HG03135 (cell line): ENCODE data around the gene UPF3A.

Experiments used
- ATAC-seq: cut with Tn5 transposase; IDR thresholded peaks from one replicate; pipeline ENCODE4 v1.9.1; 2021; ENCODE audit warnings: mild to moderate bottlenecking, moderate library complexity; ENCODE audit not compliant: unreplicated experiment

Gene UPF3A

DNA sequence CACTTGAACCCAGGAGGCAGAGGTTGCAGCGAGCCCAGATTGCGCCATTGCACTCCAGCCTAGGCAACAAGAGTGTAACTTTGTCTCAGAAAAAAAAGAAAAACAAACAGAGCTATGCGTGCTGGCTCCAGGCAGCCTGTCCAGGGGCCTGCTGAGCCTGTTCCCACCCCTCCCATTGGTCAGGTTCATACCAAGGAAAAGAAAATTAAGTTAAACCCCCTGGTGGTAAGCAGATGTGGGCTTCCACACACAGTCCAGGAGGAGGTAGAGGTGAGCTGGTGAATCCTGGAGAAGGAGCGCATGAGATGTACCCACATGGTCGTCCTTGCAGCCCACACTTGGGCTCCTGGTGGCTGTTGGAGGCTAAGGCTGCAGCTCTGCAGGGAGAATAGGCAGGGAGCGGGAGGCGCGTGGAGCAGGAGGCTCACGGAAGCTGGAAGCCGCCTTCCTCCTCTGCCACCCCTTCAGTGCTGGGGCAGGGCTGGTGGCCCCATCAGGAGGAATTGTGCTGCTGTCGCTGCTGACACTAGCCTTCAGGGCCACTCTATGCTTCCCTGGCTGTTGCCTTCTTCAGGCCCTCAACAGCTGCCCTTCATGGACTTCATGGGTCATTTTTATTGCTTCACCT, 22.4 kb downstream of the UPF3A start:
- no peak for ATAC-seq

DNA sequence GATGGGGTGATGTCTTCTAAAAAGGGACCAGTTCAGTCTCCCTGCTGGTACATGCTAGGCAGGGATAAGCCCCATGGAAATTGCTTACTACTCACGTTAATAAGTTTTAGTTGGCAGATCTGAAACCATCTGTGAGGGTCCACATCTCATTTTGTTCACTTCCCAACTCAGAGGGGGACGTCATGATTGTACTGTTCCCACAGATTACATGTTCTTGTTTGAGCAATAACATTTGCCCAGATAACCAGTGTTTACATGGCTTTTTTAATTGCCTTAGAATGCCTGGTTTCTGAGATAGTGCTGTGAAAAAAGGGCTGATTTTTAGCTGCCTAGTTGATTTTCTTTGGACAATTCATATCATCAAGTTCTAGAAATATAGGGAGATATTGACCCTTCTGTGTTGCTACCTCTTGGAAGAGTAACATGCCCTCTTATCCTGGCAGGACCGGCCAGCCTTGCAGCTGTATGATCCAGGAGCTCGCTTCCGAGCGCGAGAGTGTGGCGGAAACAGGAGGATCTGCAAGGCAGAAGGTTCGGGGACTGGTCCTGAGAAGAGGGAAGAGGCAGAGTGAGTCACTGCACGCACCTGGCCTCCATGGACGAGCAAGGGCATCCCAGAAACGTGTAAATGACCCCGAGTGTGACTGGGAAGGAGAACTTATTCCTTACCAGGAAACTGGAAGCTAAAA, 23.1 kb downstream of the UPF3A start:
- no peak for ATAC-seq

DNA sequence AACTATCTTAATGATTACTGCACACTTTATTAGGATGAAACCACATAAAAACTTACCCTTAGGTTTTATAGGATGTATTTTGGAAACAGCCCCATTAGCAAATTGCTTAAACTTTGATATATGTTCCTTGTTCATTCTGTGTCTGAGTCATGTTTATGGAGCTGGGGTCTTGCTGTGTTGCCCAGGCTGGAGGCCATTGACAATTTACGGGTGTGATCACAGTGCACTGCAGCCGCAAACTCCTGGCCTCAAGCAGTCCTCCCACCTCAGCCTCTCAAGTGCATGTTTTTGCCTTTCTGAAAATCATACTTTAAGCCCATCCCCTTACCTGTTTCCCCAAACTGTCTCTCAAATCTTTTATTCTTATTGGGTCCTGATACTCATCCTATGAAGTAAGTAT, 27.7 kb downstream of the UPF3A start:
- no peak for ATAC-seq

DNA sequence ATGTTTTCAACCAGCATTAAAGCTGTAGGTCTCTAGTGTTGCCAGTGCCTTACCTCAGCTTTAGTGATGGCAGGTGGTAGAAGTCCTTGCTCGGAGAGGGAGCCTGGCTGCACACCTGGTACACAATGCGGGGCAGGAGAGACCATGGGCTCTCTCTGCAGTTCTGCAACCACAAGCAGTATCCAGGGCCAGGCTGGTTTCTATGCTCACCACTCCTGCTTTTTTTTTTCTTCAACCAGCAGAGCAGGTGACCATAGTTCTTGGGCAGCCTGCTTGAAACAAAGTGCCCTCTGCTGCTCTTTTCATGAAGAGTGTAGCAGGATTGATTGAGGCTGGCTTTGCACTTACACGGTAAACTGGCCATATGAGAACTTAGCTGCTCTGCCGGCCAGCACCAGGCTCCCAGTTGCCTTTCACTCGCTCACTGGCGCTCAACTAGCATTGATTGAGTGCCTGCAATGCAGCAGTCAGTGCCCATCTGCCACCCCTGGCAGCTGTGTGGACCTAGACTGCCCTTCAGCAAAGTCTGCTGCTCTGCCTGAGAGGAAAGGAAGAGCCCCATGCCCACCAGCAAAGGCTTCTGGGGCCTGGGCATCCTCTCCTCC, 28.5 kb downstream of the UPF3A start:
- no peak for ATAC-seq

DNA sequence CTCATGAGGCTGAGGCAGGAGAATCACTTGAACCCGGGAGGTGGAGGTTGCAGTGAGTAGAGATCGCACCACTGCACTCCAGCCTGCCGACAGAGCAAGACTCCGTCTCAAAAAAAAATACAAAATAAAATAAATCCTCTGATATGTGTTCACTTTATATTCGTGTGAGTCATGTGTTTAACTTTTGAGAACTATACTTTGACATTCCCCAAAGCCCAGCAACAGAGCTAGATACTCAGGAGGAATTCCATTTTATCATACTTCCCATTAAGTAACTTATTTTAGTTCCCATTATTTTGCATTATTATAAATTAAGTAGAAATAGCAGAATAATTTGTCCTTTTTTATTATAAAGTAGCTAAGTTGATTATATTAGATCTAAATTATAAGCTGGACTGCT, 29.6 kb downstream of the UPF3A start:
- no peak for ATAC-seq

DNA sequence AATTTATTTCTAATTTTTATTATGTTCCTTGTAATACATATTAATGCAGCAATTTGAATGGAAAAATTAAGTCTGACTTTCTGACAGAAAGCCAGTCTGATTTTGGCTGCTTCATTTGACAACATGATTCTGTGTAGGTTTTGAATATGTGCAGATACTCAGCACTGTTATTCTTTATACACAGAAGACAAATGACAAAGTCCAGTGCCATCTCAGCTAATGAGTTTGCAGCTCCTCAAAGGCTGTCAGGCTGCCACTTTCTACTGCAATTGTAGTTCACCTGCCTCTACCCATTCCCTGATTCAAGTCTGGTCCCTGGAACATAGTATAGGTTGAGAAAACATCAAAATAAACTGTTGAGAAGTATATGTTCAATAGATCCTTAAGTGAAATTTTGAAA, 30.0 kb downstream of the UPF3A start:
- ATAC-seq: no peak

DNA sequence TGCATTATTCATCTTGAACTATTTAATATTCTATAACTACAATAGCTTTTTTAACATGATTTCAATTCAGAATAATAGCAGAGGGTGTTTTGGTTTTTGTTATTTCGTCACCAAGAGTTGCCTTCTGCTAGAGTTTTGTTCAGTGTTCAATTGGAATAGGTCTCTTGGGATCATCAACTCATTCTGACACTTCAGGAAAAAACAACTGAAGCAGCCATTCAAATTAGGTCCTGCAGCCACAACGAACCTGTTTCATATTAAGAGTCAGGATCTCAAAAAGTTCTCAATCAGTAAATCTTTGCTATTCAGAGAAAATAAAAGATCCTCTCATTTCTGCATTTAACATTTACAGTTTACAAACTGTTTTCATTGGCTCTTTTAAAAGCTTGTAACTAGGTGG, 30.5 kb downstream of the UPF3A start:
- ATAC-seq: no peak

DNA sequence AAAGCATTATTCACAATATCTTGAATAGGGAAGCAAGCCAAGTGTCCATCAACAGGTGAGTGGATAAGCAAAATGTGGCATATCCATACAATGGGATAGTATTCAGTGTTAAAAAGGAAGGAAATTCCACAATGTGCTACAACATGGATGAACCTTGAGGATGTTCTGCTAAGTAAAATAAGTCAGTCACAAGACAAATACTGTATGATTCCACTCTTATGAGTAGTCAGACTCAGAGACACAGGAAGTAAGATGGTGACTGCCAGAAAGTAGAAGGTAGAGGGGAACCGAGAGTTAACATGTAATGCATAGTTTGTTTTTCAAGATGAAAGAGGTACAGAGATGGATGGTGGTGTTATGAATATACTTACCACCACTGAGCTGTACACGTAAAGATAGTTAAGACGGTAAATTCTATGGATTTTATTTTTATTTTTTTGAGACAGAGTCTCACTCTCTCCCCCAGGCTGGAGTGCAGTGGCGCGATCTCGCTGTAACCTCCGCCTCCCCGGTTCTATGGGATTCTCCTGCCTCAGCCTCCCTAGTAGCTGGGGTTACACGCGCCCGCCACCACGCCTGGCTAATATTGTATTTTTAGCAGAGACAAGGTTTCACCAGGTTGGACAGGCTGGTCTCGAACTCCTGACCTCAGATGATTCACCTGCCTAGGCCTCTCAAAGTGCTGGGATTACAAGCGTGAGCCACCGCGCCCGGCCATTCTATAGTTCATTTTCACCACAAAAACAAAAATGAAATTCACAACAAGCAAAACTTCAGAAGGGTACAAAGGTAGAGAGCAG, 31.9 kb downstream of the UPF3A start:
- ATAC-seq: peak; percentile 29

DNA sequence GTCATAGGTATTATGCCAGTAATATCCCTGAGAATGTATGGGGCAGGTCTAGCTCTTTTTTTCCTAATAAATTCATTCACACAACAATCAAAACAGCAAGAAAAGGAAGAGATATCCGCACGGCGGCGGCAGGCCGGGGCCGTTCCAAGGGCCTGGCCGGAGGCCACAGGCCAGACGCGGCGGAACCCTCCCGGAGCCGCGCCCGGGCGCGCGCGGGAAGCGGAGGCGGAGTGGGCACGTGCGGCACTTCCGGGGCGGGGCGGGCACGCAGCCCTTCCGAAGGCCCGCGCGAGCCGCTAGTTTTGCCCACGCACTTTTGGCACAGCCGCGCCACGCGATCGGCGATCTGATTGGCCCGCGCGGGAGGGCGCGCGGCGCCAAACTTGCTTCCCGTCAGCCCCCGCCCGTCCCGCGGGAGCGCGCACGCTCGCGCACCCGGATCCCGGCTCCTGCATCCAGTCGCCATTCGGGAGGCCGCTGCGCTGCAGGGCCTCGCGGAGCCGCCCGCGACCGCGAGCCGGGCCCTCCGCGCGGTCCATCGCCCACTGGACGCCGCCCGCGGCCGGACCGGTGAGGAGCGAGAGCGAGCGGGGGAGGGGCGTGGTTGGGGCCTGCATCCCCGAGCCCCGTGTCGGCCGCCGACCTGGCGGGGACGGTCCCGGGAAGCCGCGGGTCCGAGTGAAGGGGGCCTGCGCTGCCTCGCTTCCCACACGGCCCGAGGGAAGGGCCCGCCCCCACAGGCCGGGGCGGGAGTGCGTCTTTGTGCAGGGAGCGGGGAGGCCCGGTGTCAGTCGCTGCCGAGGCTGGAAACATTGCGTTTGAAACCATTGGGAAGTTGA, 32.9 kb downstream of the UPF3A start, which contains the start of gene CHAMP1:
Gene CHAMP1, plus strand, starts transcription at position 430 of the 839 bp plus-strand sequence. CDS start 9,340 bp downstream, outside the sequence.
- peak; percentile 80 for ATAC-seq

DNA sequence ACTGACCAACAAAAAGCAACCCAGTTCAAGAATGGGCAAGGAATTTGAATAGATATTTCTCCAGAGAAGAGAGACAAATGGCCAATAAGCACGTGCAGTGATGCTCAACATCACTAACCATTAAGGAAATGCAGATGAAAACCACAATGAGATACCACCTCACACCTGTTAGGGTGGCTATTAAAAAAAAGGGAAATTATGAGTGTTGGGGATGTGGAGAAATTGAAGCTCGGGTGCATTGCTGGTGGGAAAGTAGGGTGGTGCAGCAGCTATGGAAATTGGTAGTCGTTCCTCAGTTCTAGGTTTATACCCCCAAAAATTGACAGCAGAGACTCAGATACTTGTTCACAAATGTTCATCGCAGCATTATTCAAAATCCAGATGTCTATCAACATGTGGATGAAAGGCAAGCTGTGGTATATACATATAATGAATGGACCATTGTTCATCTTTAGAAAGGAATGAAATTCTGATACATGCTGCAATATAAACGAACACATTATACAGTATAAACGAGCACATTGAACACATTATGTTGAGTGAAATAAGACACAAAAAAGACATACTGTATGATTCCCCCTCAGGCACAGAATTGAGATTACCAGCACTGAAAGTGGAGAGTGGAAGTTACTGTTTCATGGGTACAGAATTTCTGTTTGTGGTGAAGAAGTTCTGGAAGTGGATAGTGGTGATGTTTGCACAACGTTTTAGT, 33.8 kb downstream of the UPF3A start:
- ATAC-seq: no peak

- no peak for ATAC-seq
Observed at GRCh38 chr13:114318624-114319023, 37.2 kb downstream of the UPF3A start.

DNA sequence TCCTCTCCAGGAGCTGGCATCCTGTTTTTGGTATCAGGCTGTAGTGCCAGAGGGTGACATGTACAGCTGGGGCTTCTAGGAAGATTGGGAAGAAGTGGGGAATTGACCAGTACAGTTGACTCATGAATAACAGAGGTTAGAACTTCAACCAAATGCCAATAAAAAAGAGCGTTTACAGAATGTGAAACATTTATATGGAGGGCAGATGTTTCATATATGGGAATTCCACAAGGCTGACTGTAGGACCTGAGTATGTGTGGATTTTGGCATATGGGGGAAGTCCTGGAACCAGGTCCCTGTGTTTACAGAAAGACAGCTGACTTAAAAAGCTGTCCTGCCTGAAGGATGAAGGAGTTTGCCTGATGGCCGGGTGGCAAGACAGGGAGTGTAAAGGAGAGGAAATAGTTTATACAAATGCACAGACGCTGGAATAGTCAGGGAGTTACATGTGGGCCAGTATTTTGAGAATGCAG, 38.1 kb downstream of the UPF3A start:
- no peak for ATAC-seq

DNA sequence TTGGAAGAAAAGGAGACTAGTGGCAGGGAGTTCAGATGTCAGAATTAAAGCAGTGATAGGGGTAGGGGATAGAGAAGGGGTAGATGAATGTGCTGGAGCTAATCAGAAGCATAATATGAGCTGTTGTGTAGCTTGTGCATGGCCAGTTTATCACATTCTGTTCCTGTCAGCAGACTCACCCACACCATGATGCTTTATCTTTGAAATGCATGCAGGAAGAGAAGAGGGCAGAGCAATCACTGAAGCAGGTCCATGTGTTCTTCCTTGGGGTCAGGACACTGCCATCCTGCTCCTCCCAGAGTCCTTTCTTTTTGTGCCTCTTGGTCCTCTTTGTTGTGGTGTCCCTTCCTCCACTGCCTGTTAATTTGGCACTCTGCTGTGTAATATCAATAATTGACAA, 38.7 kb downstream of the UPF3A start:
- ATAC-seq: no peak

- no peak for ATAC-seq
Observed at GRCh38 chr13:114321256-114321655, 39.9 kb downstream of the UPF3A start.

DNA sequence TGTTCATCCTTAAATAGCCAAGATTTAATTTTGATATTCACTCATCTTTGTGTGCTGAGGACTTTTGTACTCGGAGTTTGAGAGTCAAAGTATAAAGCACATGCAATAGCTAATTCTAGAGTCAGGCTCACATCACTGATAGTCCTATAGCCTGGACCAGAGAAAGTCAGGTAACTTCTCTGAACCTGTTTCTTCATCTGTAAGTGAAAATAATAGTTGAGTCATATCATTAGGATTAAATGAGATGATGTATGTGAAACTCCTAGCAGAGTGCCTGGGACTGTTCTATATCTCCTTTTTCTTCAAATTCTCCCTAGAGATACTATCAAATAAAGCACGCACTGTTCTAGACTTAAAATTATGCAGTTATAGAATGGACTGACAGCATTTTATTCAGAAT, 41.9 kb downstream of the UPF3A start:
- no peak for ATAC-seq

- ATAC-seq: no peak
Observed at GRCh38 chr13:114324334-114324733, 42.9 kb downstream of the UPF3A start.

- no peak for ATAC-seq
Observed at GRCh38 chr13:114325729-114326128, 44.3 kb downstream of the UPF3A start.

DNA sequence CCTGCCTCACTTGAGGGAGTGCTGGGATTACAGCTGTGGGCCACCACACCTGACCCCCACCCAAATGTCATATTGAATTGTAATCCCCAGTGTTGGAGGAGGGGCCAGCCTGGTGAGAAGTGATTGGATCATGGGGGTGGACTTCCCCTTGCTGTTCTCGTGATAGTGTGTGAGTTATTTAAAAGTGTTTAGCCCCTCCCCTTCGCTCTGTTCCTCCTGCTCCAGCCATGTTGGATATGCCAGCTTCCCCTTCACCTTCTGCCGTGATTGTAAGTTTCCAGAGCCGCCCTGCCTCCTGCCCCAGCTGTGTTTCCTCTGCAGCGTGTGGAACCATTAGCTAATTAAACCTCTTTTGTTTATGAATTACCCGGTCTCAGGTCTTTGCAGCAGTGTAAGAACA, 46.6 kb downstream of the UPF3A start:
- no peak for ATAC-seq

- ATAC-seq: no peak
Observed at GRCh38 chr13:114328595-114328994, 47.2 kb downstream of the UPF3A start.

- no peak for ATAC-seq
Observed at GRCh38 chr13:114330086-114330485, 48.7 kb downstream of the UPF3A start.
